Measurements from ENCODE around the gene ISOC2. TPM values are rescaled to one million over a fixed set of nuclear protein-coding genes. Genes with fewer than 3 reads are reported as not detected.
A peak's percentile ranks its signal among the peaks of the same experiment; 100 is the strongest.

ISOC2 gene
- total and polyA plus RNA-seq, 9 of the 15 experiments (the other 6 are each of a cell fraction or from before 2014, with no cell fraction given) = 1.2 to 229 (median 58.3) TPM

- TF ChIP-seq TEAD1 (CRISPR knock-in tag; IDR thresholded peaks at IDR 0.05) (0 out of 4 replicates have a peak, but pooled peaks of 1 of the 2 experiments have one; percentile 8), GMEB1 (CRISPR knock-in tag; IDR thresholded peaks at IDR 0.05) (no peak), NFATC3 (IDR thresholded peaks at IDR 0.05) (no peak), CTBP1 (IDR thresholded peaks at IDR 0.05; ENCODE audit: borderline replicate concordance) (no peak), RAD51 (IDR thresholded peaks at IDR 0.05; ENCODE audit: borderline replicate concordance, low read depth) (no peak), CHCHD3 (CRISPR knock-in tag; IDR thresholded peaks at IDR 0.05) (no peak), JUNB (CRISPR knock-in tag; conservative IDR thresholded peaks at IDR 0.05) (peak; percentile 84), GABPB1 (CRISPR knock-in tag; IDR thresholded peaks at IDR 0.05) (peak; percentile 88), HEY1 (CRISPR knock-in tag; IDR thresholded peaks at IDR 0.05; ENCODE audit: borderline replicate concordance) (no peak), XRCC4 (IDR thresholded peaks at IDR 0.05; ENCODE audit: extremely low read depth, insufficient read depth, insufficient read length) (no peak), ZNF785 (CRISPR knock-in tag; IDR thresholded peaks at IDR 0.05) (no peak), JUN (IDR thresholded peaks at IDR 0.05; ENCODE audit: borderline replicate concordance, low read depth, low read length) (no peak), JUN (CRISPR knock-in tag; IDR thresholded peaks at IDR 0.05; ENCODE audit: borderline replicate concordance) (no peak), EP300 (IDR thresholded peaks at IDR 0.05; ENCODE audit: low read length) (no peak), PURB (CRISPR knock-in tag; IDR thresholded peaks at IDR 0.05; ENCODE audit: low read depth) (no peak), SRSF7 (optimal IDR thresholded peaks at IDR 0.05; ENCODE audit: low read depth, low read length) (no peak), SMAD2 (IDR thresholded peaks at IDR 0.05; ENCODE audit: low read depth, low read length) (no peak), EGR1 (conservative IDR thresholded peaks at IDR 0.05) (no peak), PTRF (tag; IDR thresholded peaks at IDR 0.05) (no peak), PYGO2 (tag; IDR thresholded peaks at IDR 0.05) (no peak)
Observed at GRCh38 chr19:55432241-55432959, 29.0 kb downstream of the ISOC2 start (continued).
